Body of pancreas (tissue), 4 donors: Measurements from ENCODE around the gene PCNX1.

Source experiments
- POLR2A ChIP-seq, 3 donors: fragments of 450-650 bp; IDR thresholded peaks; one replicate each; pipeline ENCODE4 v1.6.1; 2016; ENCODE audit warnings: antibody characterized with exemption in 3 of 3, mild to moderate bottlenecking in 2 of 3
- TF ChIP-seq, protein P1 (sequence below), 7 experiments: fragments of 450-650 bp in 4 of 7; fragments of 200-600 bp in 3 of 7; sonication (generic) in 3 of 7; IDR thresholded peaks; one replicate each; pipeline ENCODE4 v1.5.1; 2016 to 2019; ENCODE audit warnings: antibody characterized with exemption in 7 of 7

DNA sequence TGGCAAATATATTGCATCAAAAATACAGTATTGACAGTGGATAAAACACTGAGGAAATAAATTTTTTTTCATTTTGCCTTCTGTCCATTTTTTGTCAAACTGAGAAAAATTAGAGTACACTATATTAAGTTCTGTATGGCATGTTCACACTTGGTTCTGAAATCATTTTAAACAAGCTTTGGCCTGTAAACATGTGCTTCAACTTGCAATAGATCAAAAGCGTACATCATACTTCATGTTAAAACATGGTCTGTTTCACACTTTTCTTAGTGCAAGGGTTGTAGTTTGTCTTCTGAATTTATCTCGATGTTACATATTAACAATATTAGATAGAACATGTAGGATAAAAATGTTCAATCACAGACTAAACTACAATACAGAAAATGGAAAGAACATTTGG, 208.0 kb downstream of the PCNX1 start:
- TF ChIP-seq, protein P1, sequence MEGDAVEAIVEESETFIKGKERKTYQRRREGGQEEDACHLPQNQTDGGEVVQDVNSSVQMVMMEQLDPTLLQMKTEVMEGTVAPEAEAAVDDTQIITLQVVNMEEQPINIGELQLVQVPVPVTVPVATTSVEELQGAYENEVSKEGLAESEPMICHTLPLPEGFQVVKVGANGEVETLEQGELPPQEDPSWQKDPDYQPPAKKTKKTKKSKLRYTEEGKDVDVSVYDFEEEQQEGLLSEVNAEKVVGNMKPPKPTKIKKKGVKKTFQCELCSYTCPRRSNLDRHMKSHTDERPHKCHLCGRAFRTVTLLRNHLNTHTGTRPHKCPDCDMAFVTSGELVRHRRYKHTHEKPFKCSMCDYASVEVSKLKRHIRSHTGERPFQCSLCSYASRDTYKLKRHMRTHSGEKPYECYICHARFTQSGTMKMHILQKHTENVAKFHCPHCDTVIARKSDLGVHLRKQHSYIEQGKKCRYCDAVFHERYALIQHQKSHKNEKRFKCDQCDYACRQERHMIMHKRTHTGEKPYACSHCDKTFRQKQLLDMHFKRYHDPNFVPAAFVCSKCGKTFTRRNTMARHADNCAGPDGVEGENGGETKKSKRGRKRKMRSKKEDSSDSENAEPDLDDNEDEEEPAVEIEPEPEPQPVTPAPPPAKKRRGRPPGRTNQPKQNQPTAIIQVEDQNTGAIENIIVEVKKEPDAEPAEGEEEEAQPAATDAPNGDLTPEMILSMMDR (IDR thresholded peaks at IDR 0.05), result no peak
- TF ChIP-seq POLR2A (IDR thresholded peaks at IDR 0.05), result no peak
